ENCODE measurements around the gene METTL21C. TPM values are rescaled to one million over a fixed set of nuclear protein-coding genes. Genes with fewer than 3 reads are reported as not detected.

METTL21C gene
- total RNA-seq, 3 donors from 2014 or later (not counting 1 experiment from before 2014, with no cell fraction given) = not detected

- no peak overlapping the region for H3K4me3 ChIP-seq (ENCODE audit: low read length)
- intact Hi-C loops (cut with micrococcal nuclease) = no loop called here
- H3K36me3 Mint-ChIP-seq = peaks cover 10% of the 10 kb centered on the region
Measured at GRCh38 chr13:102659168-102659713, 35.6 kb downstream of the METTL21C start.

GRCh38 chr13:102658660-102659059 is 36.2 kb downstream of the METTL21C start:
- intact Hi-C loops (cut with micrococcal nuclease) = no loop called here
- H3K27me3 Mint-ChIP-seq (ENCODE audit: low read depth in 2 of 2) = no peaks in the 10 kb centered on the region
- peaks cover 0 to 6% of the 10 kb centered on the region in 2 donors for H3K4me1 Mint-ChIP-seq
- TF ChIP-seq, protein P1, sequence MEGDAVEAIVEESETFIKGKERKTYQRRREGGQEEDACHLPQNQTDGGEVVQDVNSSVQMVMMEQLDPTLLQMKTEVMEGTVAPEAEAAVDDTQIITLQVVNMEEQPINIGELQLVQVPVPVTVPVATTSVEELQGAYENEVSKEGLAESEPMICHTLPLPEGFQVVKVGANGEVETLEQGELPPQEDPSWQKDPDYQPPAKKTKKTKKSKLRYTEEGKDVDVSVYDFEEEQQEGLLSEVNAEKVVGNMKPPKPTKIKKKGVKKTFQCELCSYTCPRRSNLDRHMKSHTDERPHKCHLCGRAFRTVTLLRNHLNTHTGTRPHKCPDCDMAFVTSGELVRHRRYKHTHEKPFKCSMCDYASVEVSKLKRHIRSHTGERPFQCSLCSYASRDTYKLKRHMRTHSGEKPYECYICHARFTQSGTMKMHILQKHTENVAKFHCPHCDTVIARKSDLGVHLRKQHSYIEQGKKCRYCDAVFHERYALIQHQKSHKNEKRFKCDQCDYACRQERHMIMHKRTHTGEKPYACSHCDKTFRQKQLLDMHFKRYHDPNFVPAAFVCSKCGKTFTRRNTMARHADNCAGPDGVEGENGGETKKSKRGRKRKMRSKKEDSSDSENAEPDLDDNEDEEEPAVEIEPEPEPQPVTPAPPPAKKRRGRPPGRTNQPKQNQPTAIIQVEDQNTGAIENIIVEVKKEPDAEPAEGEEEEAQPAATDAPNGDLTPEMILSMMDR (IDR thresholded peaks at IDR 0.05) = no peak
- H3K4me3 Mint-ChIP-seq = no peak overlapping the region
- no peaks in the 10 kb centered on the region for H3K27me3 ChIP-seq (ENCODE audit: control insufficient read depth, insufficient read depth, low read length)
- WGBS (ENCODE audit: insufficient coverage) = 92% methylated on average over 2 of the region's 3 CpGs
- DNase-seq (no peak), ATAC-seq (no peak)
- peak overlapping the region; percentile 2 to 4 for H3K27ac Mint-ChIP-seq
- H3K4me1 ChIP-seq (ENCODE audit: control insufficient read depth, insufficient read depth, low read length) = no peaks in the 10 kb centered on the region
- no peak overlapping the region for H3K4me3 ChIP-seq (ENCODE audit: low read length)
- H3K9me3 Mint-ChIP-seq = no peaks in the 10 kb centered on the region
- H3K36me3 ChIP-seq (ENCODE audit: control insufficient read depth, insufficient read depth, low read length) = peaks cover 61% of the 10 kb centered on the region
- H3K9me3 ChIP-seq (ENCODE audit: control insufficient read depth, insufficient read depth, low read length) = no peaks in the 10 kb centered on the region
- H3K36me3 Mint-ChIP-seq = peaks cover 10% of the 10 kb centered on the region
- H3K27ac ChIP-seq (ENCODE audit: low read length) = no peak overlapping the region

More at GRCh38 chr13:102659168-102659713, 35.6 kb downstream of the METTL21C start:
- Mint-ChIP-seq H3K27me3 (ENCODE audit: low read depth in 2 of 2) (no peaks in the 10 kb centered on the region), H3K27ac (peak overlapping the region; percentile 2 to 4), H3K9me3 (no peaks in the 10 kb centered on the region), H3K4me3 (no peak overlapping the region), H3K4me1 (peaks cover 0 to 6% of the 10 kb centered on the region in 2 donors)
- ATAC-seq (no peak), DNase-seq (no peak)
- Histone ChIP-seq H3K27me3 (ENCODE audit: control insufficient read depth, insufficient read depth, low read length) (no peaks in the 10 kb centered on the region), H3K36me3 (ENCODE audit: control insufficient read depth, insufficient read depth, low read length) (peaks cover 65% of the 10 kb centered on the region), H3K27ac (ENCODE audit: low read length) (no peak overlapping the region), H3K9me3 (ENCODE audit: control insufficient read depth, insufficient read depth, low read length) (no peaks in the 10 kb centered on the region), H3K4me1 (ENCODE audit: control insufficient read depth, insufficient read depth, low read length) (no peaks in the 10 kb centered on the region)
- TF ChIP-seq, protein P1 (IDR thresholded peaks at IDR 0.05) = no peak

DNA sequence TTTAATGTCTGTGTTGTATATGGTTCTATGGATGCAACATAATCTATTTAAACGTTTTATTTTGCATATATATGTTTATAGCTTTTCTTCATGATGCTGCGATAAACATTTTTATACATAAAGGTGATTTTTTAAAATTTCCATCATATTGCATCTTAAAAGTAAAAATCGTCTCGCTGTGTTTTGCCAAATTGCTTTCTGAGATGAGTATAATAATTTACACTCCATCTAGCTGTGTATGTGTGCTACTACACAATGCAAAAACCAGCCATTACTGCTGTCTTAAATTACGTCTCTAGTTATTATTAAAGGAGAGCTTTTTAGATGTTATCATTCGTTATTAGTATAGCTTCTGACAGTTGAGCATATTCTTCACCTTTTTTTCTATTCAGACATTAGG is 37.2 kb downstream of the METTL21C start:
- H3K4me1 ChIP-seq (ENCODE audit: control insufficient read depth, insufficient read depth, low read length) = no peaks in the 10 kb centered on the region
- Mint-ChIP-seq H3K36me3 (peaks cover 10% of the 10 kb centered on the region), H3K9me3 (no peaks in the 10 kb centered on the region), H3K4me1 (peaks cover 0 to 6% of the 10 kb centered on the region in 2 donors), H3K27ac (no peak overlapping the region), H3K27me3 (ENCODE audit: low read depth in 2 of 2) (no peaks in the 10 kb centered on the region), H3K4me3 (no peak overlapping the region)
- H3K36me3 ChIP-seq (ENCODE audit: control insufficient read depth, insufficient read depth, low read length) = peaks cover 60% of the 10 kb centered on the region
- WGBS (ENCODE audit: insufficient coverage) = 83% methylated on average over 1 of the region's 6 CpGs
- peak in 1 of 2 donors; percentile 22 for DNase-seq
- no peak overlapping the region for H3K27ac ChIP-seq (ENCODE audit: low read length)
- ATAC-seq = peak in 1 of 3 donors; percentile 38
- TF ChIP-seq, protein P1 (IDR thresholded peaks at IDR 0.05) = peak; percentile 28
- no peaks in the 10 kb centered on the region for H3K27me3 ChIP-seq (ENCODE audit: control insufficient read depth, insufficient read depth, low read length)
- intact Hi-C loops (cut with micrococcal nuclease) = loop anchor here (1.0 to 2.0 kb wide), 3 partner anchors 61 to 77 kb away; partner anchors contain the start of gene TPP2
- H3K4me3 ChIP-seq (ENCODE audit: low read length) = no peak overlapping the region
- H3K9me3 ChIP-seq (ENCODE audit: control insufficient read depth, insufficient read depth, low read length) = no peaks in the 10 kb centered on the region

GRCh38 chr13:102654756-102655155 is 40.1 kb downstream of the METTL21C start:
- H3K27me3 ChIP-seq (ENCODE audit: control insufficient read depth, insufficient read depth, low read length) = no peaks in the 10 kb centered on the region
- Mint-ChIP-seq H3K36me3 (peaks cover 10% of the 10 kb centered on the region), H3K9me3 (no peaks in the 10 kb centered on the region), H3K27ac (no peak overlapping the region), H3K4me3 (no peak overlapping the region), H3K27me3 (ENCODE audit: low read depth in 2 of 2) (no peaks in the 10 kb centered on the region), H3K4me1 (peaks cover 0 to 6% of the 10 kb centered on the region in 2 donors)
- WGBS (ENCODE audit: insufficient coverage) = 94% methylated on average over 2 of the region's 2 CpGs
- TF ChIP-seq, protein P1 (IDR thresholded peaks at IDR 0.05) = no peak
- DNase-seq = no peak
- H3K36me3 ChIP-seq (ENCODE audit: control insufficient read depth, insufficient read depth, low read length) = peaks cover 64% of the 10 kb centered on the region
- H3K9me3 ChIP-seq (ENCODE audit: control insufficient read depth, insufficient read depth, low read length) = no peaks in the 10 kb centered on the region
- ATAC-seq = no peak
- no peak overlapping the region for H3K4me3 ChIP-seq (ENCODE audit: low read length)
- intact Hi-C loops (cut with micrococcal nuclease) = no loop called here
- H3K27ac ChIP-seq (ENCODE audit: low read length) = no peak overlapping the region
- no peaks in the 10 kb centered on the region for H3K4me1 ChIP-seq (ENCODE audit: control insufficient read depth, insufficient read depth, low read length)

Measured in natural killer cell (primary cell).